KOPT-K1 (cell line): ENCODE measurements around the gene PDLIM5.
"Not testable (repeated sequence)": the region's sequence is repeated elsewhere in the genome, so short reads cannot be mapped to it uniquely, and the experiment has no call there.

Experiments used
- H3K27ac ChIP-seq: fragments of 200-600 bp; sonication (generic); 2 replicates; pipeline ENCODE4 v1.5.1; 2016; ENCODE audit warnings: antibody characterized with exemption, mild to moderate bottlenecking, low read depth, low read length; ENCODE audit not compliant: poor library complexity, severe bottlenecking
- H3K36me3 ChIP-seq: fragments of 200-600 bp; sonication (generic); 2 replicates; pipeline ENCODE4 v1.5.1; 2017; ENCODE audit warnings: antibody characterized with exemption, mild to moderate bottlenecking, low read length, moderate library complexity; ENCODE audit not compliant: insufficient read depth
- H3K9me3 ChIP-seq: fragments of 200-600 bp; sonication (generic); 2 replicates; pipeline ENCODE4 v1.5.1; 2017; ENCODE audit warnings: antibody characterized with exemption, low read length, mild to moderate bottlenecking; ENCODE audit not compliant: insufficient read depth, poor library complexity, severe bottlenecking

The PDLIM5 gene

DNA sequence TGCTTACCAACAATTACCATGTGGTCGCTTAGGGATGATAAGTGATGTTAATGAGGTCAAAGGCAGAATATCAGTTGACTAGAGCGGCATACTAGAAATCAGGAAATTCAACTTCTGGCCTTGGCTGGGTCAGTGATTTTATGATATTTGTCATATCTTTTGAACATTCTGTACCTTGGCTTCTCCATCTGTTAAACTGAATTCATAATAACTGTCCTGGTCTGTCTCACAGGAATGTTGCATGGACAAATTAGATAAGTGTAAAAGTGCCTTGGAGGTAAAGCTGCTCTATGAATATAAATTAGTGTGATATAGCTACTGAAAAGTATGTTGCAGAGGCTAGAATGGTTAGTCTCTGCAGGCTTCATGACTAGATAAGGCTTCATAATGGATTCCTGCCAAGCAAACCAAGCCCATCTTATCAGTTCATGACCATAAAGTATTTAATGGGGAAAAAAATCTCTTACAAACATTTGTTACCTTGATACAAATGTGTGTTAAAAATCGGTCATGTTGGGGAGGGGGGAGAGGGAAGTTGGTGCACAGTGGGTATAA, 201.4 kb downstream of the PDLIM5 start:
- Histone ChIP-seq H3K9me3 (no peaks in the 10 kb centered on the region), H3K36me3 (no peaks in the 10 kb centered on the region), H3K27ac (no peak overlapping the region)

- Histone ChIP-seq H3K27ac (no peak overlapping the region), H3K36me3 (no peaks in the 10 kb centered on the region), H3K9me3 (no peaks in the 10 kb centered on the region)
Observed at GRCh38 chr4:94653984-94654609, 202.4 kb downstream of the PDLIM5 start.

GRCh38 chr4:94654714-94655113, 203.0 kb downstream of the PDLIM5 start:
- no peak overlapping the region for H3K27ac ChIP-seq
- no peaks in the 10 kb centered on the region for H3K9me3 ChIP-seq
- no peaks in the 10 kb centered on the region for H3K36me3 ChIP-seq

DNA sequence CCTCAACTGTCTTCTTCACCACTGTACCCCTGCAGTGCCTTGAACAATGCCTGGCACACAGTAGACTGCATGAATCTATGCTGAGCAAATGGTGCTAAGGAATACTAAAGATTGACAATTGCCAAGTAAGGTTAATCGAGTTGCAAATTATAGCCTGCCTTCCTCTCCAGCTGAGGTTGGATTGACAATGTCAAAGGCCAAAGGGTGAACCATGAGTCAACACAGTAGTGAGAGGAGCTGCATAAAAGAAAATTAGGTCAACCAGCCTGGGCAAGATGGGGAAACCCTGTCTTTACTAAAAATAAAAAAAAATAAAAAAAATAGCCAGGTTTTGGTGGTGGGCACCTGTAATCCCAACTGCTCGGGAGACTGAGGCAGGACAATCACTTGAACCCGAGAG, 208.9 kb downstream of the PDLIM5 start:
- Histone ChIP-seq H3K27ac (no peak overlapping the region), H3K36me3 (no peaks in the 10 kb centered on the region), H3K9me3 (no peaks in the 10 kb centered on the region)

GRCh38 chr4:94665021-94665420, 213.3 kb downstream of the PDLIM5 start:
- not testable (repeated sequence) for H3K27ac ChIP-seq, H3K36me3 ChIP-seq, H3K9me3 ChIP-seq

DNA sequence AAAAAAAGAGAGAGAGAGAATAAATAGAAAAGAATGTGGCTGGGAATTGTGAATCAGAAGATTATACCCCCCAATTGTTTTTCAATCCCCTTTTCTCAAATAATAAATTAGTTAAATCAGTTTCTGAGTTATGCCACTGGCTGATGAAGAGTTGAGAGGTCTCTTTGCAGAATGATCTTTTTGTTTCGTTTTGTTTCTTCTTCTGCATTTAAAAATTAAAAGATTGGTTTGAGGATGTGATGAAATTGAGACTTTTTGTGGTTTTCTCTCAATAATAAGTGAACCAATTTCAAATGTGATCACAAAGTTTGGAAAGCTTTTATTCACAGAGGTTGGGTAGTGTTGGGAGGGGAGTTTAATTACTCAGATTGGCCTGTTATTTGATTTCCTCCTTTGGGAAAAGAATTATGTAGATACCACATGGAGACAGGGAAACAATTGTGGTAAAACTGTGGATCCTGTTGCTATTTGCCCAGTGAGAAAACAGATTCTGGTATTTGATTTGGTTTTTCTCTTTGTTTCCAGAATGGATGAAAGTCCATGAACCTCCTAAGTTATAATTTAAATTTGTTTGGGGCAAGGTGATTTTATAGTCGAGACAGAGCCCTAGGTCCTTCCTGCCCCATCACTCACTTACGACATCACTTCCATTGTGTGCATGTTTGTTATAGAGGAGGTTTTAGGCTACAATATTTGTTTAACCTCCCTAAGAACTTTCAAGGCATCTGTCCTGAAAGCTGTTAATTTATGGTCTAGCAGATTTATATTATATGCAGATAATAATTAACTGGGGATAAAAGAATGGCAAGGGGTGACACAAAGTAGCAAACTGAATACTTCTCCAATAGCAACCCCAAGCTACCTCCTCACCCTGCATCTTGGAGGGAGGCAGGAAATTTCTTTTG, 214.0 kb downstream of the PDLIM5 start:
- H3K9me3 ChIP-seq = no peaks in the 10 kb centered on the region
- no peak overlapping the region for H3K27ac ChIP-seq
- no peaks in the 10 kb centered on the region for H3K36me3 ChIP-seq

- H3K36me3 ChIP-seq = no peaks in the 10 kb centered on the region
- H3K27ac ChIP-seq = no peak overlapping the region
- no peaks in the 10 kb centered on the region for H3K9me3 ChIP-seq
Observed at GRCh38 chr4:94668724-94669123, 217.0 kb downstream of the PDLIM5 start.

GRCh38 chr4:94669672-94670664, 218.2 kb downstream of the PDLIM5 start:
- Histone ChIP-seq H3K27ac (no peak overlapping the region), H3K36me3 (no peaks in the 10 kb centered on the region), H3K9me3 (no peaks in the 10 kb centered on the region)

DNA sequence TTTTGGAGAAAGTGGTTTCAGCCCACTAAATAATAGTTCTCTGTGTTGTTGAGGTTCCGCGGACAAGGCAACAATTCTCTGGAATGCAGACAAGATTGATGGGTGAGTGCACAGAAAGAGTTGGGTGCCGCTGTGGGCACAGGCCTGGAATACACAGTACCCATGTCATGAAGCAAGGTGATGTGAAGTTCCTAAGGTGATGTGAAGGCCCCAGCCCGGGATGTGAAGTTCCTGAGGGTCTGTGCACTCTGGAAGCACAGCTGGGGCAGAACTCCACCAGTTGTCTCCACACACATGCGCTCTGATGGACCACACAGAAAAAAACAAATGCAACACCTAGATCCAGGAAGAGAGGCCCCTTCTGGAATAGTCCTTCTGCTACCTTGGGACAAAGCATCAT, 219.4 kb downstream of the PDLIM5 start:
- Histone ChIP-seq H3K27ac (no peak overlapping the region), H3K36me3 (no peaks in the 10 kb centered on the region), H3K9me3 (no peaks in the 10 kb centered on the region)

- Histone ChIP-seq H3K27ac (no peak overlapping the region), H3K36me3 (no peaks in the 10 kb centered on the region), H3K9me3 (no peaks in the 10 kb centered on the region)
Observed at GRCh38 chr4:94673961-94674360, 222.2 kb downstream of the PDLIM5 start.

- Histone ChIP-seq H3K36me3 (no peaks in the 10 kb centered on the region), H3K27ac (no peak overlapping the region)
Observed at GRCh38 chr4:94676970-94677369, 225.2 kb downstream of the PDLIM5 start.

GRCh38 chr4:94678896-94679295, 227.2 kb downstream of the PDLIM5 start:
- Histone ChIP-seq H3K9me3 (no peaks in the 10 kb centered on the region), H3K27ac (no peak overlapping the region), H3K36me3 (no peaks in the 10 kb centered on the region)

More at GRCh38 chr4:94676970-94677369, 225.2 kb downstream of the PDLIM5 start:
- H3K9me3 ChIP-seq = no peaks in the 10 kb centered on the region

GRCh38 chr4:94680176-94680862, 228.6 kb downstream of the PDLIM5 start:
- H3K9me3 ChIP-seq = no peaks in the 10 kb centered on the region
- no peaks in the 10 kb centered on the region for H3K36me3 ChIP-seq
- H3K27ac ChIP-seq = no peak overlapping the region

DNA sequence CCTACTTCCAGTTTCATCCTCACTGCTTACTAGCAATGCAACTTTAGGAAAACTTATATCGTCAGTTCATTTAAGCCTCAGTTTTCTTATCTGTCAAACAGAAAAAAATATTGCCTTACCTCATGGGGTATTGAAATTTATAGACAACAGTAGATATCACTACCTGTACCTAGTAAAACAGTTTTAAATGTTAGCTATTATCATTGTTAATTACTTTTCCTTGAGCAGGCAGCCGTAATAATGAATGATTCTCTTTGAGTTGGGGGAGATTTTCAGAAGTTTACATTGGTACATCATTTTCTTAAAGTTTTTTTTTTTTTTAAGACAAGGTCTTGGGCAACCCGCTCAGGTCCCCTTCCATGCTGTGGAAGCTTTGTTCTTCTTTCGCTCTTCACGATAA, 234.3 kb downstream of the PDLIM5 start:
- no peak overlapping the region for H3K27ac ChIP-seq
- no peaks in the 10 kb centered on the region for H3K9me3 ChIP-seq

More for the DNA sequence above, 234.3 kb downstream of the PDLIM5 start:
- no peaks in the 10 kb centered on the region for H3K36me3 ChIP-seq
